ENCODE measurements around the gene ARPC1A.
"Not testable (repeated sequence)": the region's sequence is repeated elsewhere in the genome, so short reads cannot be mapped to it uniquely, and the experiment has no call there.

Gene ARPC1A

DNA sequence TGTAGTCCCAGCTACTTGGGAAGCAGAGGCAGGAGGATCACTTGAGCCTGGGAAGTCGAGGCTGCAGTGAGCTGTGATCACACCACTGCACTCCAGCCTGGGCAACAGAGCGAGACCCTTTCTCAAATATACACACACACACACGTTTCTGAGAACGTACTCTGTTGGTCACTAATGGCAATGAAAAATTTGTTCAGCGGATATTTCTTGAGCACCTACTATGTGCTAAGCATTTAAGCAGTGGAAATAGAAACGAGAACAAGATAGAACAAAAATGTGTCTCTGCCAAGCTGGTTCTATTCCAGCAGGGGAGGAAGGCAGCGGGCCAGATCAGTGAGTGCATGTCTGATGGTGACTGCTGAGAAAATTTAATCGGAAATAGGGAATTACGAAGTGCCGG lies 57.5 kb downstream of the ARPC1A start:
- H3K4me3 ChIP-seq (ENCODE audit: low read length), result no peak overlapping the region
- no peak for DNase-seq (ENCODE audit: low read depth, low spot score)

DNA sequence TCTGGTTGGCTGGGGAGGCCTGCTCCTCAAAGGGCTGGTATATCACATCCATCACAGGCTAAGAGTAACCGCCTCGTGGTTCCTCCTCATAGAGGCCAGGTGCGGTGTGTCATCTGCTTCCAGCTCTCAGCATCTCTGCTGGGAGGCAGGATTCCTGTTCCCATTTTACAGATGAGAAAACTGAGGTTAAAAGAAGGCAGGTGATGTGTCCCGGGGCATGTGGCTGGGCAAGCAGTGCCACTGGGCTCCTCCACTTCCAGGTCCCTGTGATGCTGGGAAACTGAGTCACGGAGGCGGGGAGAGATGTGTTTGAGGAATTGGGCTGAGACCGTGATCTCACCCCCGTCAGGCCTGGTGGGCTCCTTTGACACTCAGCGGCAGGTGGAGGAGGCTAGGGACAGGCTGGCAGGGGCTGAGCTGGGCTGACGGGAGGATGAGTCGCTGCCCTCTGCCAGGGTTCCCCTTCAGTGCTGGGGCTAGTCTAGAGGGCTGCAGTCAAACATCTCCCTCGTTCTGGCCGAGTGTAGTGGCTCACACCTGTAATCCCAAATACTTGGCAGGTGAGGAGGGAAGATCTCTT lies 58.2 kb downstream of the ARPC1A start:
- no peak for DNase-seq (ENCODE audit: low read depth, low spot score)
- no peak overlapping the region for H3K4me3 ChIP-seq (ENCODE audit: low read length)

DNA sequence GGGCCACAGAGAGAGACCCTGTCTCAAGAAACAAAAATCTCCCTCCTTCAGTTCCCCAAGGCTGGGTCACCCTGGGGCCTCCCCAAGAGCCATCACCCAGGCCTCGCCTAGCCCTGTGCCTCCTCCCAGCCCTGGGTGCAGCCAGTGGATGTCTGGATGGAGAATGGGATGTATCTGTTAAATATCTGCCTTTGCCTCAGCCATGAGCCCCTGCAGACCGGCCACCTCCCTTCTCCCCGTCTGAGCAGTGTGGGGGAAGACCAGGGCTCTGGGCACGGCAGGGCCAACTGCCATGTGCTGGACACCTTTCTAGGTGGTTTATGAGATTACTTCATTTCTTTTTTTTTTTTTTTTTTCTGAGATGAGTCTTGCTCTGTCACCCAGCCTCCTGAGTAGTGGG lies 58.8 kb downstream of the ARPC1A start:
- no peak overlapping the region for H3K4me3 ChIP-seq (ENCODE audit: low read length)
- DNase-seq (ENCODE audit: low read depth, low spot score), result no peak

DNA sequence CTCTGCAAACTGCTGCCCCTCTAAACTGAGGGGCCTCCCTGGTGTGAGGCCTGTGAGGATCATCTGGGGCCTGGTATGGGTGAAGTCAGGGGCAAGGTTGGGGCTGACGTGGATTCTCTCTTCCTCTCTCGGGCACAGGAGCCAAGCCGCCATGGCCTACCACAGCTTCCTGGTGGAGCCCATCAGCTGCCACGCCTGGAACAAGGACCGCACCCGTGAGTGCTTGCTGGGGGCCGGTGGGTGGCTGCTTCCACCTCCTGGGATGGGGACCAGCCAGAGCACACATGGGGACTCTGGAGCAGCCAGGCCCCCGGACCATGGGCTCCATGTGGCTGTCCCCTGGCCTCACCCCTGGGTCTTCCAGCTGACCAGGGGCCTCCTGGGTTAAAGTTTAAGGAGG lies 59.9 kb downstream of the ARPC1A start:
- no peak for DNase-seq (ENCODE audit: low read depth, low spot score)
- H3K4me3 ChIP-seq (ENCODE audit: low read length), result no peak overlapping the region

DNA sequence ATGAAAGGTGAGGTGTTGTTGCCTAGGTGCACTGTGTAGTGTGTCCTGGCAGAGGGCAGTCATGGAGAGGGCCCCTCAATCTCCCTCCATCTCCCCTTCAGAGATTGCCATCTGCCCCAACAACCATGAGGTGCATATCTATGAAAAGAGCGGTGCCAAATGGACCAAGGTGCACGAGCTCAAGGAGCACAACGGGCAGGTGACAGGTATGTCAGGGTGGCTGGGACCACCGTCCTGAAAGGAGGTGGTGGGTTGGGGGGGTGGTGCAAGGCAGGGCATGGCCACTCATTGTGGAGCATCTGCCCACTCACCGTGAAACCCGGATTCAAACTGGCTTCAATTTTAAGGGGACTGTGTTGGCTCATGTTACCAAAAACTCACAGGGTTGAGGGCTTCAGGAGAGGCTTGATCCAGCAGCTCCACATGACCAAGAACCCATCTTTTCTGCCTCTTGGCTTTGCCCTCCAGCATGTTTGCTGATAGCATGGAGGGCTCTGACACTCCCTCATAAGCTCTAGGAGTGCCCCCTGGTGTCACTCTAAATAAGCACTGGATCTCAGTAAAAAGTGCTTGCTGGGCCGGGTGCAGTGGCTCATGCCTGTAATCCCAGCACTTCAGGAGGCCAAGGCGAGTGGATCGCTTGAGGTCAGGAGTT lies 61.0 kb downstream of the ARPC1A start:
- no peak overlapping the region for H3K4me3 ChIP-seq (ENCODE audit: low read length)
- DNase-seq (ENCODE audit: low read depth, low spot score), result no peak

DNA sequence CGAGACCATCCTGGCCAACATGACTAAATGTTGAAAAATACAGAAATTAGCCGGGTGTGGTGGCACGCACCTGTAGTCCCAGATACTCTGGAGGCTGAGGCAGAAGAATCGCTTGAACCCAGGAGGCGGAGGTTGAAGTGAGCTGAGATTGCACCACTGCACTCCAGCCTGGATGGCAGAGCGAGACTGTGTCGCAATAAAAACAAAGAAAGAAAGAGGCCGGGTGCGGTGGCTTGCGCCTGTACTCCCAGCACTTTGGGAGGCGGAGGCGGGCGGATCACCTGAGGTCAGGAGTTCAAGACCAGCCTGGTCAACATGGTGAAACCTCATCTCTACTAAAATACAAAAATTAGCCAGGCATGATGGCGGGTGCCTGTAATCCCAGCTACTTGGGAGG lies 61.5 kb downstream of the ARPC1A start:
- DNase-seq (ENCODE audit: low read depth, low spot score); H3K4me3 ChIP-seq (ENCODE audit: low read length): not testable (repeated sequence)

DNA sequence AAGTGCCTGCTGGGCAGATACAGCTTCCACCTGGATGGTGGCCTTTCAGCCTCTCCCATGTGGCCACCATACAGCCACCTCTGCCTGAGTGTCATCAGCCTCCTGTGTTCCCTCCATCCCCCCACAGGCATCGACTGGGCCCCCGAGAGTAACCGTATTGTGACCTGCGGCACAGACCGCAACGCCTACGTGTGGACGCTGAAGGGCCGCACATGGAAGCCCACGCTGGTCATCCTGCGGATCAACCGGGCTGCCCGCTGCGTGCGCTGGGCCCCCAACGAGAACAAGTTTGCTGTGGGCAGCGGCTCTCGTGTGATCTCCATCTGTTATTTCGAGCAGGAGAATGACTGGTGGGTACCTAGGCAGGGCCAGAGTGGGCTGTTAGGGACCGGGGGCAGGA lies 62.2 kb downstream of the ARPC1A start:
- DNase-seq (ENCODE audit: low read depth, low spot score), result no peak
- H3K4me3 ChIP-seq (ENCODE audit: low read length), result no peak overlapping the region

DNA sequence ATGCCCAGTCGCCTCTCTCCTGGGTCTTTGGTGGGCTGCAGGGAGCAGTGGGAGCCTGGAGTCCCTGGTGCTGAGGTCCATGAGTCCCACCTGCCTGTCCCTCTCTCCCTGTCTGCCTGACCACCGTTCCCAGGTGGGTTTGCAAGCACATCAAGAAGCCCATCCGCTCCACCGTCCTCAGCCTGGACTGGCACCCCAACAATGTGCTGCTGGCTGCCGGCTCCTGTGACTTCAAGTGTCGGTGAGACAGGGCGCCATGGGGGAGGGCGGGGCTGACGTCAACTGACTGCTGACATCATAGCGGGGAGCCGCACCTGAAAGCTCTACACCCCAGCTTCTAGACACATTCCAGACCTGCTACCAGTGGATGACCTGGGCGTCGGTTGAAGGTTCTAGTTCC lies 64.1 kb downstream of the ARPC1A start:
- no peak overlapping the region for H3K4me3 ChIP-seq (ENCODE audit: low read length)
- no peak for DNase-seq (ENCODE audit: low read depth, low spot score)

DNA sequence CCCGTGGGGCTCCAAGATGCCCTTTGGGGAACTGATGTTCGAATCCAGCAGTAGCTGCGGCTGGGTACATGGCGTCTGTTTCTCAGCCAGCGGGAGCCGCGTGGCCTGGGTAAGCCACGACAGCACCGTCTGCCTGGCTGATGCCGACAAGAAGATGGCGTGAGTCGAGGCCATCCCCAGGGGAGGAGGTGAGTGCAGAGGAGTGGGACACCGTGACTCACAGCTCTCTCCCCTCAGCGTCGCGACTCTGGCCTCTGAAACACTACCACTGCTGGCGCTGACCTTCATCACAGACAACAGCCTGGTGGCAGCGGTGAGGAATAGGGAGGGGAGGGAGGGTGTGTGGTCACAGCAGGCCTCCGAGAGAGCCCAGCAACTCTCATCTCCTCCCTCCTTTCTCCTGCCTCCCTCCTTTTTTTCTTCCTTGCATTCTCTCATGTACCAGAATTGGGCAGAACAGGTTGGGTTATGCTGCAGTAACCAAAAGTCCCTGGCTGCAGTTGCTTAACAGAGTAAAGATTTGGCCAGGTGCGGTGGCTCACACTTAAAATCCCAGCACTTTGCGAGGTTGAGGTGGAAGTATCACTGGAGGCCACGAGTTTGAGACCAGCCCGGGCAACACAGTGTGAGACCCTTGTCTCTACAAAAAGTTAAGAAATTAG lies 65.4 kb downstream of the ARPC1A start:
- no peak for DNase-seq (ENCODE audit: low read depth, low spot score)
- H3K4me3 ChIP-seq (ENCODE audit: low read length), result no peak overlapping the region

DNA sequence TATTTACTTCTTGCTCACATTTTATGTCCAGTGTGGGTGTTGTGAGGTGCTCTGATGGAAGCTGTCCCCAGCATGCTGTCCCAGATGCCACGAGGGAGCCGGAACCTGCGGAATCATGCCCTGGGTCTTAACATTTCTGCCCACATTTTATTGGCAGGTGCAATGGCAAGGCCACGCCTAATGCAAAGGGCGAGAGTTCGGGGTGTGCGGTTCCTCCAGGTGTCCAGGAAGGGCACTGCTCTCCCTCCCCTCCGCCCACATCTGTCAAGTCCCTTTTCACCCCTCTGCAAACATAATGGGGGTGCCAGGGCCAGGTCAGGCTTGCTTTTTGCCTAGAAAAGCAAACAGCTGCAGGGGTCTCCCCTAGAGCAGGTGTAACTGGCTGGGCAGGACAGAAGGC lies 66.3 kb downstream of the ARPC1A start:
- DNase-seq (ENCODE audit: low read depth, low spot score), result no peak
- H3K4me3 ChIP-seq (ENCODE audit: low read length), result no peak overlapping the region

DNA sequence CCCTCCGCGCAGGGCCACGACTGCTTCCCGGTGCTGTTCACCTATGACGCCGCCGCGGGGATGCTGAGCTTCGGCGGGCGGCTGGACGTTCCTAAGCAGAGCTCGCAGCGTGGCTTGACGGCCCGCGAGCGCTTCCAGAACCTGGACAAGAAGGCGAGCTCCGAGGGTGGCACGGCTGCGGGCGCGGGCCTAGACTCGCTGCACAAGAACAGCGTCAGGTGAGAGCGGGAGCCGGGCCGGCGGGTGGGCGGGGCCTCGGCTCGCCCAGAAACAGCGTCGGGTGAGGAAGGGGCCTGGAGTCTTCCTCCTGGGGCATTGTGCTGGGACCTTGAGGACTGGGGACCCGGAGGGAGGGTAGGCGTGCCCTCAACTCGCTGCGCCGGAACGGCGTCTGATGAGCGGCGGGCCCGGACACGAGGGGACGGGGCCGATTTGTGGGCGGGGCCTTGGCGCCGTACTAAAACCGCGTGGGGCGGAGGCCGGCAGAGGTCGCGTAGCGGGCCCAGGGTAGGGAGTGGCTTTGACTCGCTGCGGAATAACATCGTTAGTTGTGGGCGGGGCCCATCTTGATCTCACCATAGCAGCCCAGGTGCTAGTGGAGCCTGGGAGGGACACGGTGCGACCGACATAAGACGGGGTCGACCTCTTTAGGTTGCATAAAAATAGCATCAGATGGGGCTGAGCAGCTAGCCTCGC lies 67.1 kb downstream of the ARPC1A start:
- DNase-seq (ENCODE audit: low read depth, low spot score), result no peak
- no peak overlapping the region for H3K4me3 ChIP-seq (ENCODE audit: low read length)

DNA sequence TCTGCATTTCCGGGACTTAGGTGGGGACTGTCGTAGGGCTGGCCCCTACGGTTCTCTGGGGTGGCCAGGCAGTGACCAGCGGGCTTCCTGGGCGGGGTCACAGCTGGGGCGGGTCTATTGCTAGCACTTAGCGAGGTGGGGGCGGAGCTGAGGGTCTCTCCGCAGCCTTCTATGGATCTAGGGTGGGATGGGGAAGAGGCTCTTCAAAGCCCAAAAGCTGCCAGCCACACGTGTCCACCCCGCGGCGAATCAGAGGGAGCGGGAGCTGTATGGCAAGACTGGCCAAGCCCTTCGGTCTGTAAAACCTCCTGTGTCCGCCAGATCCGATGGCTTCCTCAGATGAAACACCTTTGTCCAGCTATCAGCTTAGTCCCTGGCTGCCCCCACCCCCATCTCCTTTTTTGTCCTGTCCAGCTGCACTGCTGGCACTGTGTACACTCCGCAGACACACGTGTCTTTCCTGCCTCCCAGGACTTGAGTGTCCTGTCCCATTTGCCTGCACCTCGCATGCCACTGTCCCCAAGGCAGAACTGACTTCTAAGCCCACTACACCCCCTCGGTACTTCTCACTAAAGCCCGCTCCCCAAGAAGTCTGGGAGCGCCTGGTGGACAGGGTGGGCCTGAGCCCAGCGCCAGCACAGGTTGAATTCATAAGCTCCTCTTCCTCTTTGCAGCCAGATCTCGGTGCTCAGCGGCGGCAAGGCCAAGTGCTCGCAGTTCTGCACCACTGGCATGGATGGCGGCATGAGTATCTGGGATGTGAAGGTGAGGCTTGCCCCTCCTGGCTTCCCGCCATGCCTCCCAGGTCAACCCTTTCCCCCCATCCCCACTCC lies 67.9 kb downstream of the ARPC1A start:
- no peak overlapping the region for H3K4me3 ChIP-seq (ENCODE audit: low read length)
- no peak for DNase-seq (ENCODE audit: low read depth, low spot score)

DNA sequence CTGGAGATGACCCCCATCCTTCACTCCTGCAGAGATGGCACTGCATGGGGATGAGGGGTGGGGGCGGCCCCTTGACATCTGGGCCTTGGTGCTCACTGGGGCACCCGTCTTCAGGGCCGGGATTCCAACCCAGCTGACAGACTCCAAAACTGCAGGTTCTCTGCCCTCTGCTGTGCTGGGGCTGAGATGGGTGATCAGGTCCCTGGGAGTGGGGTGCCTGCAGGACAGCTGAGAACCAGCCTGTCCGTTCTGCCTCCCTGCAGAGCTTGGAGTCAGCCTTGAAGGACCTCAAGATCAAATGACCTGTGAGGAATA lies 68.4 kb downstream of the ARPC1A start:
- no peak overlapping the region for H3K4me3 ChIP-seq (ENCODE audit: low read length)
- DNase-seq (ENCODE audit: low read depth, low spot score), result no peak

DNA sequence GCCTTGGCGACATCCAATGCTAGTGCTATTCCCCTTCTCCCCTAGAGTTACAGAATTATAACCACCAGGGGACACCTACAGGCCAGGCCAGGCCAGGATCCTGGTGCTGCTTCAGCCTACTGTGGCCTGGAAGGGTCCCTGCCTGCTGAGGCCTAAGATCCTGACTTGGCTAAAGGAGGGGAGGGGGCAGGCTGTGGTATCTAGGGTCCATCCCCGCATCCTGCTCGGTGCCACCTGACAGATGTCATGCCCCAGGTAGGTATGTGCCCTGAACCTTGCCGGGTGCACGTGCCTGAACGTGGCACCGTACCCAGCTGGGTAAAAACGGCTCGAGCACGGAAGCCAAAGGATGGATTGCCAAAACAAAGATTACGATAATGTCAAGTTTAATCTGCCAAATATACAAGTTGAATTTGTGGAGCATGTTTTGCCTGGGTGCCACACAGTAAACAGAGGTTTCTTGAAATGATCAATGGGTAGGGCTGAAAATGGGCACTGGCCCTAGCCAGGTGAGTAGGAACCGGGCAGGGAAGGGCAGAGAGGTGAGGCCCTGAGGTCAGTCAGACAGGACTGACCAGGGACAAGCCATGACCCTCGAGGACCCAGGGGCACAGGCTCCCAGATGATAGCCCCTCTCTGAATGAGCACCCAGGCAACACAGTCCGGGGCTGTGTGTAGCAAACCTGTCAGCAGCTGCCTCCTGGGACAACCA lies 70.1 kb downstream of the ARPC1A start:
- DNase-seq (ENCODE audit: low read depth, low spot score), result no peak
- no peak overlapping the region for H3K4me3 ChIP-seq (ENCODE audit: low read length)

DNA sequence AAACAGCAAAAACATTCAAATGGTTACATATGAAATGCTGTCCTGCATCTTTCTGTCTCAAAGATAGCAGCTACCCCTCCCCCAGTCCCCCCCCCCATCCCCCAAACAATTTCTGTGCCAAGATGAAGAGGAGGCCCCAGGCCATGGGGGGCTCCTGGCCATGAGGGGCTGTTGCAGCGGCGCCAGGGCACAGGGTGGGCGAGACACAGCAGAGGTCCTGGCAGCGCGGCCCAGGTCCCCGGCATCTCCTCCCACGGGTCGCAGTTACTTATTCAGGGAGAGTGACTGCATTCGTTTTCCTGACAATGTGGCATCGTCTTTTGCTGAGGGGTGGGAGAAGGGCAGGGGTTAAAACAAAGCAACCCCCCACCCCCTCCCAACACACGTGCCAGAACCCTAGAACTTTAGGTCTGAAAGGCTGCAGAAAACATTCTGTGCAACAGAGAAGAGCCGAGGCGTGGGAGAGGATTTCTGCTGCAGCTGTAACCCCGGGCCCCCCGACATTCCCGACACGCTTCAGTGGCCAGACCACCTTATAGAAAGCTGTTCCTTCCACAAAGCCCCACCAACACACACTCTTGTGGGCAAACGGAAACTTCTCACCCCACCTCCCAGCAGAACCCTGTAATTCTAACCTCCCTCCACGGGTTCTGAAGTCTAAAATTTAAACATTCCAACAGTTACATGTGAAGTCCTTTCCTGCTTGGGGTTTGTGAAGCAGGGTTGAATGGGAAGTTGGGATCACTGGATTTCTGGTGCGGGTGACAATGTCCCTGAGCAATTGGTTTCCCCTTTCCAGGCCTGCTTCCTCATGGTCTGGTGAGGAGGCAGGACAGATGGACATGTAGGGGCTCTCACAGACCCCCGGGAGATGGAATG lies 71.0 kb downstream of the ARPC1A start:
- no peak for DNase-seq (ENCODE audit: low read depth, low spot score)
- H3K4me3 ChIP-seq (ENCODE audit: low read length), result no peak overlapping the region

DNA sequence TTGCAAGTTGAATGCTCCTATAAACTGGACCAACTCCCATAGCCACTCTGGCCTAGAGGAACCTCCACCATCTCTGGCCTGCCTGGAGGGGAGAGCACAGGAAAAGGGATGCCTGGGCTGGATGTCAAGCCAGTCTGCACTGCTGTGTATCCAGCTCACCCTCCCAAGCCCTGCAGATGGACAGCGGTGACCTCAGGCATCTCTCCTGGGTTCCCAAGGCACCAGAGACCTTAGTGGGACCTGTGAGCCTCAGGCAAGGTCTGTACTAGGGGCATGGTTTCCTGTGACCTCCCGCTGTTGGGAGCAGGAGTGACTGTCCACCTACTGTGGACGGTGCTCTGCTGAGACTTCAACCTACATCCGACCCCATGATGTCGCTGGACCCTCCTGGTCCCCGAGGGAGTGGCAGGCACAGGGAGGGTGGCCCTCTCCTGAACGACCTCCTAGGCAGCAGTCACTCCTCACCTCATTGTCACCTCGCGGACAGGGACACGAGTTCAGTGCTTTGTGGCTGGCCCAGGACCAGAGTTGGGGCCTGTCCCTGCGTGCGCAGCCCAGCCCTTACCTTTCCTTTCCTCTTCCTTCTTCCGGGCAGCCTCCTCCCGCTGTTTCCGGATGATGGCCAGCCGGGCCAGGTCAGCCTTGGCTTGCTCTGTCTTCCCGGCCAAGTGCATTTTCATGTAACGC lies 71.7 kb downstream of the ARPC1A start:
- DNase-seq (ENCODE audit: low read depth, low spot score), result no peak
- H3K4me3 ChIP-seq (ENCODE audit: low read length), result no peak overlapping the region

DNA sequence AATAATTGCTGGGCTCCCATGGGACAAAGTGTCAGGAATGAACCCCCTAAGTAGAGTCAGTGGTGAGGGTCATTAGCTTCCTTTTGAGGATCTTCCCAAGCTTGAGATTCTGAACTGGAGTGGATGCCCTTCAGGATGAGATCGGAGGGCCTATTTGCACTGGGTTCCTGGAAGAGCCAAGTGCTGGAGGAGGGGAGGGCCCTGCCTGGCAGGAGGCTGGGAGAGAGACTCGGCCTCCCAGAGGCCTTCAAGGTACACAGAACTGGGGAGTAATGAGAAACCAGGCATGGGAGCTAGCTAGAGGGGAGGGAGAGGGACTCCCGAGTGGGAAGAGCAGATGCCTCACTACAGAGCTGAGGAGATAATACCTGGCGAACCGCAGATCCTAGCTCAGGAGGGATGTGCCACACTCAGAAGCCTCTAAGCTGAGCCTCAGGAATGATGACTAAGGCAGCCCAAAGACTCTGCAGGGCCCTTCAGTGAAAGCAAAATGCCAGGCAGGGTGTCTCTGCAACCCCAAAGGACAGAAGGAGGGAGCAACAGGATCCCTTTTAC lies 73.3 kb downstream of the ARPC1A start:
- H3K4me3 ChIP-seq (ENCODE audit: low read length), result no peak overlapping the region
- no peak for DNase-seq (ENCODE audit: low read depth, low spot score)

All from Jurkat, Clone E6-1 (cell line).